HEK293 (cell line): ENCODE measurements around the gene EHMT1.

ENCODE experiments used
- CTCF ChIA-PET: fragments of 350-600 bp; formaldehyde crosslinking; extraction: SDS; loops from one replicate; lab custom pipeline; 2021; ENCODE audit warnings: antibody characterized with exemption; lab: Yijun Ruan, JAX
- POLR2A ChIA-PET: fragments of 300-600 bp; formaldehyde crosslinking; extraction: SDS; loops from one replicate; lab custom pipeline; 2020; ENCODE audit warnings: antibody characterized with exemption, inconsistent platforms; lab: Yijun Ruan, JAX
- H3K27ac ChIP-seq: fragments of 200-500 bp; sonication (Bioruptor generic); 2 replicates; pipeline ENCODE4 v1.5.1; 2014; ENCODE audit warnings: low read depth, low read length, control low read depth, inconsistent platforms; ENCODE audit errors: extremely low read depth
- H3K36me3 ChIP-seq, 2 experiments: fragments of 200-500 bp in 1 of 2; sonication (Bioruptor generic) in 1 of 2; 1 replicate in 1 of 2; 2 replicates in 1 of 2; pipeline ENCODE4 v1.5.1; 2014 to 2017; ENCODE audit warnings: inconsistent platforms in 2 of 2, low read length in 2 of 2; ENCODE audit not compliant: control insufficient read depth in 2 of 2, insufficient read depth in 1 of 2
- H3K4me1 ChIP-seq: fragments of 200-500 bp; sonication (Bioruptor generic); 2 replicates; pipeline ENCODE4 v1.5.1; 2014; ENCODE audit warnings: mild to moderate bottlenecking, low read length, inconsistent platforms; ENCODE audit not compliant: control insufficient read depth, insufficient read depth
- H3K4me3 ChIP-seq: 2 replicates; pipeline ENCODE4 v1.5.1; 2011; ENCODE audit warnings: low read depth, mild to moderate bottlenecking, control low read depth, low read length, moderate library complexity
- H3K9me3 ChIP-seq: fragments of 200-500 bp; sonication (Bioruptor generic); 2 replicates; pipeline ENCODE4 v1.5.1; 2014; ENCODE audit warnings: low read depth, low read length, inconsistent platforms; ENCODE audit not compliant: control insufficient read depth, insufficient read depth
- BCL11B ChIP-seq: fragments of 450-650 bp; formaldehyde crosslinking; IDR thresholded peaks from 2 replicates; pipeline ENCODE4 v1.5.1; 2016; ENCODE audit warnings: low read depth, missing biosample characterization, missing genetic modification characterization
- KLF10 ChIP-seq: fragments of 450-650 bp; IDR thresholded peaks from 2 replicates; pipeline ENCODE4 v1.5.1; 2018; ENCODE audit warnings: missing biosample characterization, mild to moderate bottlenecking, missing genetic modification characterization
- KLF16 ChIP-seq: fragments of 450-650 bp; formaldehyde crosslinking; IDR thresholded peaks from 2 replicates; pipeline ENCODE4 v1.5.1; 2017; ENCODE audit warnings: missing biosample characterization, missing genetic modification characterization
- KLF7 ChIP-seq: fragments of 450-650 bp; formaldehyde crosslinking; IDR thresholded peaks from 2 replicates; pipeline ENCODE4 v1.5.1; 2016; ENCODE audit warnings: missing biosample characterization, missing genetic modification characterization, borderline replicate concordance
- KLF9 ChIP-seq: fragments of 450-650 bp; formaldehyde crosslinking; IDR thresholded peaks from 2 replicates; pipeline ENCODE4 v1.5.1; 2016; ENCODE audit warnings: missing biosample characterization, missing genetic modification characterization, low read depth
- SCRT1 ChIP-seq: fragments of 450-650 bp; formaldehyde crosslinking; IDR thresholded peaks from 2 replicates; pipeline ENCODE4 v1.5.1; 2016; ENCODE audit warnings: missing biosample characterization, missing genetic modification characterization, borderline replicate concordance
- SETDB1 ChIP-seq: IDR thresholded peaks from one replicate; pipeline ENCODE4 v1.6.1; 2017; ENCODE audit warnings: mild to moderate bottlenecking, low read length, moderate library complexity, mixed read lengths; ENCODE audit not compliant: insufficient read length
- WT1 ChIP-seq: fragments of 450-650 bp; formaldehyde crosslinking; IDR thresholded peaks from 2 replicates; pipeline ENCODE4 v1.5.1; 2016; ENCODE audit warnings: missing biosample characterization, missing genetic modification characterization
- ZBTB17 ChIP-seq: fragments of 450-650 bp; formaldehyde crosslinking; IDR thresholded peaks from 2 replicates; pipeline ENCODE4 v1.5.1; 2016; ENCODE audit warnings: missing biosample characterization, missing genetic modification characterization
- ZBTB7A ChIP-seq: fragments of 450-650 bp; formaldehyde crosslinking; IDR thresholded peaks from 2 replicates; pipeline ENCODE4 v1.5.1; 2016; ENCODE audit warnings: low read depth, missing biosample characterization, missing genetic modification characterization
- ZNF132 ChIP-seq: fragments of 450-650 bp; formaldehyde crosslinking; IDR thresholded peaks from 2 replicates; pipeline ENCODE4 v1.5.1; 2017; ENCODE audit warnings: missing biosample characterization, missing genetic modification characterization, borderline replicate concordance
- ZNF146 ChIP-seq: fragments of 450-650 bp; formaldehyde crosslinking; IDR thresholded peaks from 2 replicates; pipeline ENCODE4 v1.5.1; 2016; ENCODE audit warnings: missing biosample characterization, missing genetic modification characterization
- ZNF184 ChIP-seq: fragments of 450-650 bp; IDR thresholded peaks from 2 replicates; pipeline ENCODE4 v1.5.1; 2018; ENCODE audit warnings: missing biosample characterization, mild to moderate bottlenecking, missing genetic modification characterization
- ZNF239 ChIP-seq: fragments of 450-650 bp; formaldehyde crosslinking; IDR thresholded peaks from 2 replicates; pipeline ENCODE4 v1.5.1; 2016; ENCODE audit warnings: missing biosample characterization, missing genetic modification characterization
- ZNF302 ChIP-seq: fragments of 450-650 bp; formaldehyde crosslinking; IDR thresholded peaks from 2 replicates; pipeline ENCODE4 v1.5.1; 2016; ENCODE audit warnings: missing biosample characterization, missing genetic modification characterization, low read depth
- ZNF433 ChIP-seq: fragments of 450-650 bp; formaldehyde crosslinking; IDR thresholded peaks from 2 replicates; pipeline ENCODE4 v1.5.1; 2016; ENCODE audit warnings: missing biosample characterization, missing genetic modification characterization, low read depth
- ZNF510 ChIP-seq: fragments of 450-650 bp; formaldehyde crosslinking; IDR thresholded peaks from 2 replicates; pipeline ENCODE4 v1.5.1; 2018; ENCODE audit warnings: mild to moderate bottlenecking, missing genetic modification characterization, missing biosample characterization; ENCODE audit not compliant: insufficient replicate concordance
- ZNF514 ChIP-seq: fragments of 450-650 bp; formaldehyde crosslinking; IDR thresholded peaks from 2 replicates; pipeline ENCODE4 v1.5.1; 2016; ENCODE audit warnings: missing biosample characterization, missing genetic modification characterization
- ZNF654 ChIP-seq: fragments of 450-650 bp; formaldehyde crosslinking; IDR thresholded peaks from 2 replicates; pipeline ENCODE4 v1.5.1; 2016; ENCODE audit warnings: low read depth, missing biosample characterization, missing genetic modification characterization
- ZNF658 ChIP-seq: fragments of 450-650 bp; formaldehyde crosslinking; IDR thresholded peaks from 2 replicates; pipeline ENCODE4; 2016; ENCODE audit warnings: missing biosample characterization, missing genetic modification characterization
- TF ChIP-seq, protein P1 (sequence below): fragments of 450-650 bp; formaldehyde crosslinking; IDR thresholded peaks from 2 replicates; pipeline ENCODE4 v1.5.1; 2016; ENCODE audit warnings: missing biosample characterization, missing genetic modification characterization
- TF ChIP-seq, protein P2 (sequence below): fragments of 450-650 bp; formaldehyde crosslinking; IDR thresholded peaks from 2 replicates; pipeline ENCODE4 v1.5.1; 2016; ENCODE audit warnings: missing biosample characterization, missing genetic modification characterization
- TF ChIP-seq, protein P3 (sequence below): fragments of 450-650 bp; formaldehyde crosslinking; IDR thresholded peaks from 2 replicates; pipeline ENCODE4 v1.5.1; 2016; ENCODE audit warnings: missing biosample characterization, missing genetic modification characterization

The EHMT1 gene

DNA sequence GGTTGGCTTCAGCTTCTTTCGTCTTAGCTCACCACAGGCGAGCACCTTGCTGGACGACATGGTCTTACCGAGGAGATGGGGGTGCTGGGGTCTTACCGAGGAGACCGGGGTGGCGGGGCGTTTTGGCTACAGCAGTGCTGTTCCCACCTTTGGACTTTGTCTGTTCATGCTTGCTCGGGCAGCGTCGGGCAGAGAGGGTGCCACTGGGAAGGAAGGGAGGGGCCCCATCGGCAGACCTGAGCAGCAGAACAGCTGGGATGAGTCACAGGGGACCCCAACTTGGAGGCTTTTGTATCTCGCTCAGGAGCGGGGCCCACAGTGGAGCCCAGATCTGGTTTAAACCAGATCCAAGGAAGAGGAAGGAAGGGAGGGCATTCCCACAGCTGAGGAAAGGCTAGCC lies 152.8 kb downstream of the EHMT1 start (continued):
- no peak for TF ChIP-seq ZBTB7A (tag by site-specific recombination)
- no peak for TF ChIP-seq WT1 (tag by site-specific recombination)
- no peak for TF ChIP-seq KLF10 (tag by site-specific recombination)
- no peak for TF ChIP-seq ZNF132 (tag by site-specific recombination)
- TF ChIP-seq, all 188 proteins: peak for 0

DNA sequence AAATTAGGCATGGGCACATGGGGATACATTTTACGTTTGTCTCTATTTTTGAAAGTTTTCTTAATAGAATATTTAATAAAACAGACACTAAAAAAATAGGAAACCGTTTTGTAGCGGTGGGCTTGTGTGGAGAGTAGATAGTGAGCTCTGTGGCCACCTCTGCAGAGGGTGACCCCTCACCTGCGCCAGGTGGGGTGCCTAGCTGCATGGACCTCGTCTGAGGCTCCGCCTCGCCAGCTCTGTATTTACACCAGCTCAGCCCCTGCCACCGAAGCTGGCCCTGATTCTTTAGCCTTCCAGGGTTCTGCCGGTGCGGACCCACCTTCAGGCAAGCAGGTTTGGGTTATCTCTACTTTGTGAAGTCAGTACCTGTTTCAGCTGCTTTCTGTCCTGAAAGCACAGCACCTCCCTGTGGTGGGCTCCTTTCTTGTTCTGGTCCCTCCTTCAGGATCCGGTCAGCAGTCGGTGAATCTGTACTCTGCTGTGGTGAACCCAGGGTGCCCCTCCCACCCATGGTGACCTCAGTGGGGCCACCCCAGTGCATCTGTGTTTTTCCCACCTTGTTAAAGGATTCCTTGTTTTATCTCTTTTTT lies 153.6 kb downstream of the EHMT1 start:
- no peaks in the 10 kb centered on the region for H3K9me3 ChIP-seq
- ChIA-PET POLR2A (no interaction called here), CTCF (interaction anchor here (0.8 to 3.8 kb wide), 3 partner anchors 14 to 102 kb away, joined by 4 to 26 read pairs (median 5); no protein-coding TSS in a partner anchor)
- no peaks in the 10 kb centered on the region for H3K4me1 ChIP-seq
- TF ChIP-seq ZNF146 (no peak), ZNF302 (tag by site-specific recombination) (no peak), ZNF239 (tag by site-specific recombination) (no peak), ZNF184 (tag by site-specific recombination) (no peak), ZNF654 (tag by site-specific recombination) (no peak), SETDB1 (no peak), ZNF514 (tag by site-specific recombination) (no peak), ZNF658 (tag by site-specific recombination) (no peak), KLF16 (tag by site-specific recombination) (no peak), KLF7 (tag by site-specific recombination) (no peak), ZNF510 (tag by site-specific recombination) (no peak), SCRT1 (tag by site-specific recombination) (no peak), BCL11B (no peak), ZNF433 (no peak), KLF9 (tag by site-specific recombination) (no peak), ZBTB17 (tag by site-specific recombination) (no peak)
- TF ChIP-seq, protein P1, sequence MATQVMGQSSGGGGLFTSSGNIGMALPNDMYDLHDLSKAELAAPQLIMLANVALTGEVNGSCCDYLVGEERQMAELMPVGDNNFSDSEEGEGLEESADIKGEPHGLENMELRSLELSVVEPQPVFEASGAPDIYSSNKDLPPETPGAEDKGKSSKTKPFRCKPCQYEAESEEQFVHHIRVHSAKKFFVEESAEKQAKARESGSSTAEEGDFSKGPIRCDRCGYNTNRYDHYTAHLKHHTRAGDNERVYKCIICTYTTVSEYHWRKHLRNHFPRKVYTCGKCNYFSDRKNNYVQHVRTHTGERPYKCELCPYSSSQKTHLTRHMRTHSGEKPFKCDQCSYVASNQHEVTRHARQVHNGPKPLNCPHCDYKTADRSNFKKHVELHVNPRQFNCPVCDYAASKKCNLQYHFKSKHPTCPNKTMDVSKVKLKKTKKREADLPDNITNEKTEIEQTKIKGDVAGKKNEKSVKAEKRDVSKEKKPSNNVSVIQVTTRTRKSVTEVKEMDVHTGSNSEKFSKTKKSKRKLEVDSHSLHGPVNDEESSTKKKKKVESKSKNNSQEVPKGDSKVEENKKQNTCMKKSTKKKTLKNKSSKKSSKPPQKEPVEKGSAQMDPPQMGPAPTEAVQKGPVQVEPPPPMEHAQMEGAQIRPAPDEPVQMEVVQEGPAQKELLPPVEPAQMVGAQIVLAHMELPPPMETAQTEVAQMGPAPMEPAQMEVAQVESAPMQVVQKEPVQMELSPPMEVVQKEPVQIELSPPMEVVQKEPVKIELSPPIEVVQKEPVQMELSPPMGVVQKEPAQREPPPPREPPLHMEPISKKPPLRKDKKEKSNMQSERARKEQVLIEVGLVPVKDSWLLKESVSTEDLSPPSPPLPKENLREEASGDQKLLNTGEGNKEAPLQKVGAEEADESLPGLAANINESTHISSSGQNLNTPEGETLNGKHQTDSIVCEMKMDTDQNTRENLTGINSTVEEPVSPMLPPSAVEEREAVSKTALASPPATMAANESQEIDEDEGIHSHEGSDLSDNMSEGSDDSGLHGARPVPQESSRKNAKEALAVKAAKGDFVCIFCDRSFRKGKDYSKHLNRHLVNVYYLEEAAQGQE = no peak
- TF ChIP-seq, protein P2, sequence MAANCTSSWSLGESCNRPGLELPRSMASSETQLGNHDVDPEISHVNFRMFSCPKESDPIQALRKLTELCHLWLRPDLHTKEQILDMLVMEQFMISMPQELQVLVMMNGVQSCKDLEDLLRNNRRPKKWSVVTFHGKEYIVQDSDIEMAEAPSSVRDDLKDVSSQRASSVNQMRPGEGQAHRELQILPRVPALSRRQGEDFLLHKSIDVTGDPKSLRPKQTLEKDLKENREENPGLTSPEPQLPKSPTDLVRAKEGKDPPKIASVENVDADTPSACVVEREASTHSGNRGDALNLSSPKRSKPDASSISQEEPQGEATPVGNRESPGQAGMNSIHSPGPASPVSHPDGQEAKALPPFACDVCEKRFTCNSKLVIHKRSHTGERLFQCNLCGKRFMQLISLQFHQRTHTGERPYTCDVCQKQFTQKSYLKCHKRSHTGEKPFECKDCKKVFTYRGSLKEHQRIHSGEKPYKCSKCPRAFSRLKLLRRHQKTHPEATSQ (tag by site-specific recombination) = no peak
- TF ChIP-seq, protein P3, sequence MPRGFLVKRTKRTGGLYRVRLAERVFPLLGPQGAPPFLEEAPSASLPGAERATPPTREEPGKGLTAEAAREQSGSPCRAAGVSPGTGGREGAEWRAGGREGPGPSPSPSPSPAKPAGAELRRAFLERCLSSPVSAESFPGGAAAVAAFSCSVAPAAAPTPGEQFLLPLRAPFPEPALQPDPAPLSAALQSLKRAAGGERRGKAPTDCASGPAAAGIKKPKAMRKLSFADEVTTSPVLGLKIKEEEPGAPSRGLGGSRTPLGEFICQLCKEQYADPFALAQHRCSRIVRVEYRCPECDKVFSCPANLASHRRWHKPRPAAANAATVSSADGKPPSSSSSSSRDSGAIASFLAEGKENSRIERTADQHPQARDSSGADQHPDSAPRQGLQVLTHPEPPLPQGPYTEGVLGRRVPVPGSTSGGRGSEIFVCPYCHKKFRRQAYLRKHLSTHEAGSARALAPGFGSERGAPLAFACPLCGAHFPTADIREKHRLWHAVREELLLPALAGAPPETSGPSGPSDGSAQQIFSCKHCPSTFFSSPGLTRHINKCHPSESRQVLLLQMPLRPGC (tag by site-specific recombination) = no peak
- no peak overlapping the region for H3K4me3 ChIP-seq
- H3K27ac ChIP-seq = no peak overlapping the region
- peaks cover 13 to 59% of the 10 kb centered on the region in 2 experiments for H3K36me3 ChIP-seq
